ENCODE measurements around the gene PLSCR5.

The PLSCR5 gene

GRCh38 chr3:146561463-146561862 is 43.7 kb downstream of the PLSCR5 start:
- no peak overlapping the region for H3K27ac ChIP-seq (ENCODE audit: low read depth, low read length)
- H3K9ac ChIP-seq (ENCODE audit: low read length in 5 of 5): no peak overlapping the region
- no peaks in the 10 kb centered on the region for H3K9me3 ChIP-seq (ENCODE audit: control insufficient read depth in 5 of 5, low read length in 5 of 5)

GRCh38 chr3:146560678-146561077 is 44.5 kb downstream of the PLSCR5 start:
- Histone ChIP-seq H3K9ac (ENCODE audit: low read length in 5 of 5) (no peak overlapping the region), H3K4me1 (ENCODE audit: control insufficient read depth in 5 of 5, insufficient read depth in 5 of 5, low read length in 5 of 5) (no peaks in the 10 kb centered on the region), H3K36me3 (ENCODE audit: control insufficient read depth in 5 of 5, insufficient read depth in 5 of 5, low read length in 5 of 5) (no peaks in the 10 kb centered on the region), H3K27ac (ENCODE audit: low read depth, low read length) (no peak overlapping the region), H3K27me3 (ENCODE audit: control insufficient read depth in 5 of 5, insufficient read depth in 4 of 5, low read length in 5 of 5) (no peaks in the 10 kb centered on the region), H3K4me3 (ENCODE audit: low read depth in 1 of 5, low read length in 5 of 5) (no peak overlapping the region), H3K9me3 (ENCODE audit: control insufficient read depth in 5 of 5, low read length in 5 of 5) (no peaks in the 10 kb centered on the region)

More at GRCh38 chr3:146561463-146561862, 43.7 kb downstream of the PLSCR5 start:
- no peaks in the 10 kb centered on the region for H3K4me1 ChIP-seq (ENCODE audit: control insufficient read depth in 5 of 5, insufficient read depth in 5 of 5, low read length in 5 of 5)
- no peaks in the 10 kb centered on the region for H3K27me3 ChIP-seq (ENCODE audit: control insufficient read depth in 5 of 5, insufficient read depth in 4 of 5, low read length in 5 of 5)
- H3K4me3 ChIP-seq (ENCODE audit: low read depth in 1 of 5, low read length in 5 of 5): no peak overlapping the region
- H3K36me3 ChIP-seq (ENCODE audit: control insufficient read depth in 5 of 5, insufficient read depth in 5 of 5, low read length in 5 of 5): no peaks in the 10 kb centered on the region

GRCh38 chr3:146559388-146559787 is 45.8 kb downstream of the PLSCR5 start:
- H3K9ac ChIP-seq (ENCODE audit: low read length in 5 of 5): no peak overlapping the region
- H3K4me1 ChIP-seq (ENCODE audit: control insufficient read depth in 5 of 5, insufficient read depth in 5 of 5, low read length in 5 of 5): no peaks in the 10 kb centered on the region
- no peaks in the 10 kb centered on the region for H3K36me3 ChIP-seq (ENCODE audit: control insufficient read depth in 5 of 5, insufficient read depth in 5 of 5, low read length in 5 of 5)
- H3K27me3 ChIP-seq (ENCODE audit: control insufficient read depth in 5 of 5, insufficient read depth in 4 of 5, low read length in 5 of 5): no peaks in the 10 kb centered on the region
- no peak overlapping the region for H3K4me3 ChIP-seq (ENCODE audit: low read depth in 1 of 5, low read length in 5 of 5)
- H3K9me3 ChIP-seq (ENCODE audit: control insufficient read depth in 5 of 5, low read length in 5 of 5): no peaks in the 10 kb centered on the region
- H3K27ac ChIP-seq (ENCODE audit: low read depth, low read length): no peak overlapping the region

GRCh38 chr3:146558781-146559180 is 46.4 kb downstream of the PLSCR5 start:
- no peak overlapping the region for H3K27ac ChIP-seq (ENCODE audit: low read depth, low read length)
- no peaks in the 10 kb centered on the region for H3K4me1 ChIP-seq (ENCODE audit: control insufficient read depth in 5 of 5, insufficient read depth in 5 of 5, low read length in 5 of 5)
- no peaks in the 10 kb centered on the region for H3K36me3 ChIP-seq (ENCODE audit: control insufficient read depth in 5 of 5, insufficient read depth in 5 of 5, low read length in 5 of 5)
- no peak overlapping the region for H3K4me3 ChIP-seq (ENCODE audit: low read depth in 1 of 5, low read length in 5 of 5)
- no peaks in the 10 kb centered on the region for H3K9me3 ChIP-seq (ENCODE audit: control insufficient read depth in 5 of 5, low read length in 5 of 5)
- no peak overlapping the region for H3K9ac ChIP-seq (ENCODE audit: low read length in 5 of 5)
- no peaks in the 10 kb centered on the region for H3K27me3 ChIP-seq (ENCODE audit: control insufficient read depth in 5 of 5, insufficient read depth in 4 of 5, low read length in 5 of 5)

- Histone ChIP-seq H3K4me3 (ENCODE audit: low read depth in 1 of 5, low read length in 5 of 5) (no peak overlapping the region), H3K9me3 (ENCODE audit: control insufficient read depth in 5 of 5, low read length in 5 of 5) (no peaks in the 10 kb centered on the region), H3K27ac (ENCODE audit: low read depth, low read length) (no peak overlapping the region), H3K4me1 (ENCODE audit: control insufficient read depth in 5 of 5, insufficient read depth in 5 of 5, low read length in 5 of 5) (no peaks in the 10 kb centered on the region), H3K36me3 (ENCODE audit: control insufficient read depth in 5 of 5, insufficient read depth in 5 of 5, low read length in 5 of 5) (no peaks in the 10 kb centered on the region), H3K27me3 (ENCODE audit: control insufficient read depth in 5 of 5, insufficient read depth in 4 of 5, low read length in 5 of 5) (no peaks in the 10 kb centered on the region), H3K9ac (ENCODE audit: low read length in 5 of 5) (no peak overlapping the region)
Measured at GRCh38 chr3:146557745-146558144, 47.4 kb downstream of the PLSCR5 start.

- Histone ChIP-seq H3K27me3 (ENCODE audit: control insufficient read depth in 5 of 5, insufficient read depth in 4 of 5, low read length in 5 of 5) (no peaks in the 10 kb centered on the region), H3K27ac (ENCODE audit: low read depth, low read length) (no peak overlapping the region), H3K4me1 (ENCODE audit: control insufficient read depth in 5 of 5, insufficient read depth in 5 of 5, low read length in 5 of 5) (no peaks in the 10 kb centered on the region), H3K9me3 (ENCODE audit: control insufficient read depth in 5 of 5, low read length in 5 of 5) (no peaks in the 10 kb centered on the region), H3K9ac (ENCODE audit: low read length in 5 of 5) (no peak overlapping the region), H3K4me3 (ENCODE audit: low read depth in 1 of 5, low read length in 5 of 5) (no peak overlapping the region), H3K36me3 (ENCODE audit: control insufficient read depth in 5 of 5, insufficient read depth in 5 of 5, low read length in 5 of 5) (no peaks in the 10 kb centered on the region)
Measured at GRCh38 chr3:146555311-146555710, 49.8 kb downstream of the PLSCR5 start.

GRCh38 chr3:146554151-146554760 is 50.9 kb downstream of the PLSCR5 start:
- Histone ChIP-seq H3K36me3 (ENCODE audit: control insufficient read depth in 5 of 5, insufficient read depth in 5 of 5, low read length in 5 of 5) (no peaks in the 10 kb centered on the region), H3K9me3 (ENCODE audit: control insufficient read depth in 5 of 5, low read length in 5 of 5) (no peaks in the 10 kb centered on the region), H3K4me3 (ENCODE audit: low read depth in 1 of 5, low read length in 5 of 5) (no peak overlapping the region), H3K27ac (ENCODE audit: low read depth, low read length) (no peak overlapping the region), H3K9ac (ENCODE audit: low read length in 5 of 5) (no peak overlapping the region), H3K27me3 (ENCODE audit: control insufficient read depth in 5 of 5, insufficient read depth in 4 of 5, low read length in 5 of 5) (no peaks in the 10 kb centered on the region), H3K4me1 (ENCODE audit: control insufficient read depth in 5 of 5, insufficient read depth in 5 of 5, low read length in 5 of 5) (no peaks in the 10 kb centered on the region)

GRCh38 chr3:146550743-146551510 is 54.2 kb downstream of the PLSCR5 start:
- Histone ChIP-seq H3K9ac (ENCODE audit: low read length in 5 of 5) (no peak overlapping the region), H3K27me3 (ENCODE audit: control insufficient read depth in 5 of 5, insufficient read depth in 4 of 5, low read length in 5 of 5) (no peaks in the 10 kb centered on the region), H3K4me3 (ENCODE audit: low read depth in 1 of 5, low read length in 5 of 5) (no peak overlapping the region), H3K36me3 (ENCODE audit: control insufficient read depth in 5 of 5, insufficient read depth in 5 of 5, low read length in 5 of 5) (no peaks in the 10 kb centered on the region), H3K9me3 (ENCODE audit: control insufficient read depth in 5 of 5, low read length in 5 of 5) (no peaks in the 10 kb centered on the region), H3K27ac (ENCODE audit: low read depth, low read length) (no peak overlapping the region), H3K4me1 (ENCODE audit: control insufficient read depth in 5 of 5, insufficient read depth in 5 of 5, low read length in 5 of 5) (no peaks in the 10 kb centered on the region)

GRCh38 chr3:146550070-146550615 is 55.0 kb downstream of the PLSCR5 start:
- Histone ChIP-seq H3K36me3 (ENCODE audit: control insufficient read depth in 5 of 5, insufficient read depth in 5 of 5, low read length in 5 of 5) (no peaks in the 10 kb centered on the region), H3K9ac (ENCODE audit: low read length in 5 of 5) (peak overlapping the region in 1 of 5 donors; percentile 3), H3K9me3 (ENCODE audit: control insufficient read depth in 5 of 5, low read length in 5 of 5) (no peaks in the 10 kb centered on the region), H3K27ac (ENCODE audit: low read depth, low read length) (no peak overlapping the region), H3K4me1 (ENCODE audit: control insufficient read depth in 5 of 5, insufficient read depth in 5 of 5, low read length in 5 of 5) (peaks cover 0 to 1% (median 0%) of the 10 kb centered on the region in 5 donors), H3K4me3 (ENCODE audit: low read depth in 1 of 5, low read length in 5 of 5) (no peak overlapping the region), H3K27me3 (ENCODE audit: control insufficient read depth in 5 of 5, insufficient read depth in 4 of 5, low read length in 5 of 5) (no peaks in the 10 kb centered on the region)

GRCh38 chr3:146547235-146547835 is 57.8 kb downstream of the PLSCR5 start:
- H3K4me3 ChIP-seq (ENCODE audit: low read depth in 1 of 5, low read length in 5 of 5): no peak overlapping the region
- H3K27me3 ChIP-seq (ENCODE audit: control insufficient read depth in 5 of 5, insufficient read depth in 4 of 5, low read length in 5 of 5): no peaks in the 10 kb centered on the region
- H3K9me3 ChIP-seq (ENCODE audit: control insufficient read depth in 5 of 5, low read length in 5 of 5): no peaks in the 10 kb centered on the region
- H3K27ac ChIP-seq (ENCODE audit: low read depth, low read length): no peak overlapping the region
- H3K9ac ChIP-seq (ENCODE audit: low read length in 5 of 5): no peak overlapping the region
- H3K36me3 ChIP-seq (ENCODE audit: control insufficient read depth in 5 of 5, insufficient read depth in 5 of 5, low read length in 5 of 5): no peaks in the 10 kb centered on the region
- H3K4me1 ChIP-seq (ENCODE audit: control insufficient read depth in 5 of 5, insufficient read depth in 5 of 5, low read length in 5 of 5): peaks cover 0 to 17% (median 10%) of the 10 kb centered on the region in 5 donors

Data from subcutaneous abdominal adipose tissue (tissue), 5 donors.